SW 1271 (cell line): Measurements from ENCODE around the gene ST6GALNAC5.
"Not testable (repeated sequence)": the region's sequence is repeated elsewhere in the genome, so short reads cannot be mapped to it uniquely, and the experiment has no call there.

ENCODE experiments used
- DNase-seq, 2 experiments: peaks; one replicate each; lab custom pipeline; 2025; lab: John Stamatoyannopoulos, UW

ST6GALNAC5 gene

GRCh38 chr1:76867342-76868130 is at the start of gene ST6GALNAC5:
ST6GALNAC5 (plus strand) TSS chr1:76867480.
- no peak for DNase-seq

DNA sequence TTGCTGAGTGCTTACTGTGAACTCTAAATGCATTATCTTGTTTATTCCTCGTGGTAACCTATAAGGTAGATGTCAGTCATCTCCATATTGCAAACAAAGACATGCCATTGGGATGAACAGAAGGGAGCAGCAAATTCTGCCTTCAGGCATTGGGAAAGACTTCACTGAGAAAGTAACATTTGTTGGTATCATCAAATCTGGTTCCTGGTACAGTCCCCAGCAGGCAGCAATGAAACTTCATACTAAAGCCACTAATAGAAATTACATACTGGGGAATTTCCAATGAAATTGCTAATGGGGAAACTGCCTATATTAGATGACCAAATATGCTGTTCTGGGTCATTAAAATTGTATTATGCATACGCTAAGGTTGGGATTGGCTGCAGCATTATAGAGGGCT is 47.3 kb upstream of the ST6GALNAC5 start:
- no peak for DNase-seq

DNA sequence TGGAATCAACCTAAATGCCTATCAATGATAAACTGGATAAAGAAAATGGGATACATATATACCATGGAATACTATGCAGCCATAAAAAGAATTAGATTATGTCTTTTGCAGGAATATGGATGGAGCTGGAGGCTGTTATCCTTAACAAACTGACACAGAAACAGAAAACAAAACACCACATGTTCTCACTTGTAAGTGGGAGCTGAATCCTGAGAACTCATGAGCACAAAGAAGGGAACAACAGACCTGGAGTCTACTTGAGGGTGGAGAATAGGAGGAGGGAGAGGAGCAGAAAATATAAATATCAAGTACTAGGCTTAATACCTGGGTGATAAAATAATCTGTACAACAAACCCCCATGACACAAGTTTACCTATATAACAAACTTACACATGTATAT is 44.3 kb upstream of the ST6GALNAC5 start:
- not testable (repeated sequence) for DNase-seq

DNA sequence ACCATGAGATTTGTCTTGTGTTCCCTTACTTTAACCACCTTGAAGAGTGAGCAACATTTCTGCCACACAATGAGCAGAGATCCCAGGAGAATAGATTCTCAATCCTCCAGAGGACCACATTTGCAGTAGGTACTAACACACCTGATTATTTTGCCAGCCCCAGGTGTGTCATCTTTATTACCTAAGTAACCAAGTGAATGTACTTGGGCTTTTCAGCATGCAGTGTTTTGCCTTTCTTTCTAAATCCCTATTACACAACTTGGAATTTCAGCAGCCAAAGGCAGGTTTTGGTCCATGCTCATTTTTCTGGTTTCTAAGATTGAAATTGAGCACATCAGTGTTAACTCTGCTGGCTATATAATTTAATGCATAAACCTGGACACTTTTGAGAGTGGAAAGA is 43.2 kb upstream of the ST6GALNAC5 start:
- DNase-seq = no peak

GRCh38 chr1:76826072-76826845 is 41.0 kb upstream of the ST6GALNAC5 start:
- DNase-seq = no peak

GRCh38 chr1:76827066-76827465 is 40.2 kb upstream of the ST6GALNAC5 start:
- no peak for DNase-seq

DNA sequence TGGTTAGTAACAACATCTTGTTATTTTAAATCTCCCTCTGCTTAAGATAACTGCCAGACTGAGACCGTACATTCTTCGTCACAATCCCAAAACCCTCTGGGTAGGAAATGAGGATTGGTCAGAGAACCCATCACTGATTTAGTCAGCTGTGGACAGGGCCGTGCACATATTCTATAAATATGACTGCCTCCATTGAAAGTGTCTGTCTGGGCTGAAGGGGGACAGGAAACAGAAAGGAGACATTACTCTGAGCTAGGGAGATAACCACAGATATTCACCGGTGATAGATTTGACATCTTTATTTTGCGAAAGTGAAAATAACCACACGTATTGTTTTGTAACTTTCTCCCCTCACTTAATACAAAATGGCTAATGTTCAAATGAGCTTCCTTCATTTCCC is 36.9 kb upstream of the ST6GALNAC5 start:
- no peak for DNase-seq

GRCh38 chr1:76832521-76832920 is 34.8 kb upstream of the ST6GALNAC5 start:
- no peak for DNase-seq

GRCh38 chr1:76833151-76833550 is 34.1 kb upstream of the ST6GALNAC5 start:
- DNase-seq = no peak

- no peak for DNase-seq
Measured at GRCh38 chr1:76833856-76834255, 33.4 kb upstream of the ST6GALNAC5 start.

GRCh38 chr1:76835203-76835602 is 32.1 kb upstream of the ST6GALNAC5 start:
- no peak for DNase-seq

DNA sequence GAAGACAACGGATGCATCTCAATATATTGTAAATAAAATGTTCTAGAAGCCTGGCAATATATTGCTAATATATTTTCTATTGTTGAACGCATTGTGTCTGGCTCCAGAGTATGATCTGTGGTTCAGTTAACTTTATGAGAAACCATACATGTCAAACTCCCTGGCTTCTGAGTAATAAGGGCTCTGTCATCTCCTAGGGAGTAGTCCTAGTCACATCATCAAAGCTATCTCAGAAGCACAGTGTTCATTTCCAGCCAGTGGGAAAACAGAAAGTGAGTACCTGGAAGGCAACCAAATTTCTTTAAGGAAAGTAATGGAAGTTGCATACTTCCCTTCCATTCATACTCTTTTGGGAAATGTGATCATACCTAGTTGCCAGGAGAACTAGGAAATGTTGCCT is 27.0 kb upstream of the ST6GALNAC5 start:
- no peak for DNase-seq

GRCh38 chr1:76841460-76841859 is 25.8 kb upstream of the ST6GALNAC5 start:
- DNase-seq = no peak

DNA sequence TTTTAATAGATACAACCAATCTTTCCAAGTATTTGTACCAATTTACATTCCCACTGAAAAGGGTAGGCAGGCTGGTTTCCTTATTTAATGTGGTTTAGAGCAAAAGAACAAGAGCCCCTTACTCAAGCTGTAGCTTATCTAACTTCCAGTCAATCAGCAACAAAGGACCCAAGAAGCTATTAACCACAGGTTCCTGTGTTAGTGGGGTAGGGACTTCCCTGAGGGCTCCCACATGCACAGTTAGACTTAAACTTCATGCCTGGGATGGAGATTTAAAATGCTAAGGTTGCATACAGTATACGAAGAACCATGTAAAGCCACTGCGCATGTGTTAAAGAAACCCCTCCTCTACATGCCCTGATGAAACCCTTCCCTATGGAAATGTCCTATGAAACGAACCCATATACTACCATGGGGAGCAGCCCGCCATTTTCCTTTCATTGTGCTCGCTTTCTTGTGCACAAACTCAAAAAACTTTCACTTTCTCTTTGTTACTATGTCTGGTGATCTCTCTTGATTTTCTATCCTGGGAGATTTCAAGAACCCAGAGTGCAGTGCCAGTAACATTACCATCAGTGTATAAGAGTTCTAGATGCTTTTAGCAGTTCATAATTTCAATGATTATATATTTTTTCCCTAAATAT is 23.3 kb upstream of the ST6GALNAC5 start:
- DNase-seq = no peak

DNA sequence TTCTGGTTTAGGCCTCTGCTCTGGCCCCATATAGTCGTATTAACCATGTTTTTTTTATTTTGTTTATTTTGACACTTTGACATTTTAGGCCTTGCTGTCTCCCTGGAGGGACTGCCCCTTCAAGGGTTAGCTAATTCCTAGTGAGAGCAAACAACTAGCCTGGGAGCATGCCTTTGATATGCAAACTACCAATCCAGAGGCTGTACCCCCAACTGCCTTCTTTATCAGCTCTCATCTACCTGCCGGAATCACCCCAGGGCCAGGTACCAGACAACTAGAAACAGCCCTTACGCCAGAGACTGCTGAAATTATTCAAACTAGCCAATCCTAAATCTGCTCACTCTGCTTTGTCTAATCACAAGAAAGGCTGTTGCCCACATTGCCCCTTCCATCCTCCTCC is 13.0 kb upstream of the ST6GALNAC5 start:
- no peak for DNase-seq

GRCh38 chr1:76856104-76856503 is 11.2 kb upstream of the ST6GALNAC5 start:
- DNase-seq = no peak

GRCh38 chr1:76857138-76857537 is 10.1 kb upstream of the ST6GALNAC5 start:
- DNase-seq = no peak

DNA sequence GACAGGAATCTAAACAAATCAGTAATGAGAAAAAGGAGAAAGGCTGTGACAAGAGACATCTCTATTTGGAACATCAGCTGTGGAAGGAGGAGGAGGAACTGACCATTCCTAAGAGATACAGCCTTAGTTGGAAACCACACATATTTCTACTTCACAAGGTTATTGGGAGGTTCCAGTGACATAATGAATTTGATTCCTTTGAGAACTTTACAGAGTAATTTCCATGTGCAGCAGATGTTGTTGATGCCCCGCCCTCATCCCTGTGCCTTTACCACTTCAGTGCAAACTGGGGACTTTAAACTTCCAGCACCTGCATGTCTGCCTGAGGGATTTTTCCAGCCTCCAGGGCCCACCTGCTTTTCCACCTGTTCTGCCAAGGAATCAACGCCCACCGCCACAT is 9.3 kb upstream of the ST6GALNAC5 start:
- DNase-seq = no peak

DNA sequence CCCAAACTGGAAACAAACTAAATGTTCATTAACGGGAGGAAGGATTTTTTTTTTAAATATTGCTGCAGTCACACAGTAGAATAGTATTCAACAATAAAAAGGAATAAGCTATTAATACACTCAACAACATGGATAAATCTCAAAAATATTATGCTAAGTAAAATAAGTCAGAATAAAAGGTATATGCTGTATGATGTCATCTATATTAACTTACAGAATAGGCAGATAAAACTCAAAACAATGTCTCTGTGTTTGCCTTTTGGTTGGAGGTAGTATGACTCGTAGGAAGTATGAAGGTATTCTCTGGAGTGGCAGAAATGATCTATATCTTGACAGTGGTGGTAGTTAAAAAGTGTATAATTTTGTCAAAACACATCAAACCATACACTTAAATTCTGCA is 6.1 kb upstream of the ST6GALNAC5 start:
- no peak for DNase-seq

DNA sequence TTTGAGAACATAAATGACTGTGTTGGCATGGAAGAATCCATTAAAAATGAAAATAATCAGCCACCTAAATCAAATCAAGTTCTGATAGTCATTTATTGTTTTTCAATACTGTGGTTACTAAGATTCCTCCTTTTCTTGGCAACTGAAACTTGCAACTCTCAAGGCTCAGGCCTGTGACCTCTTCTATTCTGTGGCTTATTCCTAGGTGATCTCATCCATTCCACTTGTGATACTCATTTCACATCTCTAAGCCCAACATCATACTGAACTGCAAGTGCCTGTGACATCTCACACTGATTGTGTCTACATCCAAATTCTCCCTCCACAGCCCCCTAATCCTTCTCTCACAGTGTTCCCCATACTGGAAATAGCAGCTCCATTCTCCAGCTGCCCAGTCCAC is 4.8 kb upstream of the ST6GALNAC5 start:
- DNase-seq = no peak

DNA sequence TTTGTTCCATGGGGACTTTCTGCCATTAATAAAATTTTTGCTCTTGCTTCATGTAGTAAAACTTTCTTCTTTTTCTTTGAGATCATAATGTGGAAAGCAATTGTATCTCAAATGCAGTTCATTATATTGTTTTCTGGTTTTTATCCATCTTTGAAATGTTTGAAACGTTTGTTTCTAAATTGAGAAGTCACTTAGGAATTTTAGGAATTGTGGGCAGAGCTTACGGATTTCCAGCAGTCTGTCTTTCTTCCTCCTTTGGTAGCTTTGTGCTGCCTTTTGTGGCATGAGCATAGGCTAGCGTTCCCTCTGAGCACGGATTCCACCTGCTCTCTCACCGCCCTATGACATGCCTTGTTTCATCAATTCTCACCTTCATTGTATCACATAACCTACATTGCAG is 2.9 kb upstream of the ST6GALNAC5 start:
- no peak for DNase-seq

GRCh38 chr1:76865696-76866286 is 1.5 kb upstream of the ST6GALNAC5 start:
- DNase-seq = no peak

DNA sequence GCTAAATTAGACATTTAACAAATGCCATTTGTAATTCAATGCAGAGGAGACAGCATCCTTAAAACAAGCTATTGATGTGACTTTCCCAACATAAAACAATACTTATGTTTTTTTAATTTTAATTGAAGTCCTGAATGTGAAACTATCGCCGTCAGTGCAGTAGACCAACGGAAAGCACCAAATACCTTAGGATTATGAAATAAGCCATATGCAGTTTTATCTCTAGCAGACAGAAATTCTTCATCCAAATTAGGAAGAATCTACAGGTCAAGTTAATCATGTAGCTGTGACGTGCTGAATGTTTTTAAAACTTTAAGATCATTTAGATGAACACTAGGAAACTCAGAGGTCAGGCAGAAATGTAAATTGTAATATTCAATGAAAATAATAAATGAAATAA is 714 bp upstream of the ST6GALNAC5 start:
- DNase-seq = no peak
